Sigmoid colon (tissue), 3 donors: ENCODE data around the gene TPT1.

ENCODE experiments used
- POLR2A ChIP-seq, 2 donors: fragments of 450-650 bp; IDR thresholded peaks; one replicate each; pipeline ENCODE4 v1.6.1; 2016; ENCODE audit warnings: antibody characterized with exemption in 2 of 2, mild to moderate bottlenecking in 2 of 2, moderate library complexity in 2 of 2
- TF ChIP-seq, protein P1 (sequence below), 4 experiments: fragments of 450-650 bp in 3 of 4; fragments of 200-600 bp in 1 of 4; IDR thresholded peaks; one replicate each; pipeline ENCODE4 v1.5.1; 2016 to 2019; ENCODE audit warnings: antibody characterized with exemption in 4 of 4, mild to moderate bottlenecking in 3 of 4, moderate library complexity in 2 of 4

DNA sequence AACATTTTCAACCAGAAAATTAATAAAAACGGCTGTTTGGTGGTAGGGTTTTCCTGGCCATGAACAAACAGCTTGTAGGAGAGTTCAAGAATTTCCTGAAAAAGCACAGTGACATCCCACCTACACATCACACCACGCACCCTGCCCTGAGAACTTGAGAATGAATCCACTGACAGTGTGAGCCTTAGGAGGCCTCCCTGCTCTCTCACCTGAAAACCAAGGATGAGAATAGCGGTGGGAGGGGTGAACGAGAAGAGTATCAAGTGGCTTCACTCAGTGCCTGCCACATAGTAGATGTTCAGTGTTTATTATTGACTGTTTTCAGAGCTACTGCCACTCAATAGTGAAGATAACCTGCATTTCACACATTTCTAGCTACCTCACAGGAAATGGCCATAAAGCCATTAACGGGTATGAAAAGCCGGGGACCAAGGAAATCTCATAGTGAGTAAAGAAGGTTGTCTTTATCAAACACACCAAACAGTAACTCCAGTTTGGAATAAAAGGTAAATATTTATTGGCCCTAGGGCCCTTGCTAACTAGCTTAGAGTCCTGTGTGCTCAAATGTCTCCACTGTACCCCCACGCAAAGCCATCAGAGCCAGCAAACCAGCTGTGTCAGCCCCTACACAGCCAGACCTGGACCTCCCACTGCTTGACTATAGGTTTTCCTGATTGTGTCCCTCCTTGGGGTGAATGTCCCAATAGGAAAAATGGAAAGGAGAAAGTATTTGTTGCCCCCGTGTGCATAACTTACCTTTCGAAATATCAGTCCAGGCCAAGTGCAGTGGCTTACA lies 40.6 kb downstream of the TPT1 start:
- TF ChIP-seq, protein P1, sequence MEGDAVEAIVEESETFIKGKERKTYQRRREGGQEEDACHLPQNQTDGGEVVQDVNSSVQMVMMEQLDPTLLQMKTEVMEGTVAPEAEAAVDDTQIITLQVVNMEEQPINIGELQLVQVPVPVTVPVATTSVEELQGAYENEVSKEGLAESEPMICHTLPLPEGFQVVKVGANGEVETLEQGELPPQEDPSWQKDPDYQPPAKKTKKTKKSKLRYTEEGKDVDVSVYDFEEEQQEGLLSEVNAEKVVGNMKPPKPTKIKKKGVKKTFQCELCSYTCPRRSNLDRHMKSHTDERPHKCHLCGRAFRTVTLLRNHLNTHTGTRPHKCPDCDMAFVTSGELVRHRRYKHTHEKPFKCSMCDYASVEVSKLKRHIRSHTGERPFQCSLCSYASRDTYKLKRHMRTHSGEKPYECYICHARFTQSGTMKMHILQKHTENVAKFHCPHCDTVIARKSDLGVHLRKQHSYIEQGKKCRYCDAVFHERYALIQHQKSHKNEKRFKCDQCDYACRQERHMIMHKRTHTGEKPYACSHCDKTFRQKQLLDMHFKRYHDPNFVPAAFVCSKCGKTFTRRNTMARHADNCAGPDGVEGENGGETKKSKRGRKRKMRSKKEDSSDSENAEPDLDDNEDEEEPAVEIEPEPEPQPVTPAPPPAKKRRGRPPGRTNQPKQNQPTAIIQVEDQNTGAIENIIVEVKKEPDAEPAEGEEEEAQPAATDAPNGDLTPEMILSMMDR (IDR thresholded peaks at IDR 0.05): no peak
- TF ChIP-seq POLR2A (IDR thresholded peaks at IDR 0.05): no peak
